HG03354 (cell line): Measurements from ENCODE around the gene PPP4C.
A peak's percentile ranks its signal among the peaks of the same experiment; 100 is the strongest.

ENCODE experiments used
- ATAC-seq: cut with Tn5 transposase; IDR thresholded peaks from one replicate; pipeline ENCODE4 v1.9.1; 2021; ENCODE audit warnings: mild to moderate bottlenecking; ENCODE audit not compliant: unreplicated experiment, poor library complexity, severe bottlenecking

Gene PPP4C

DNA sequence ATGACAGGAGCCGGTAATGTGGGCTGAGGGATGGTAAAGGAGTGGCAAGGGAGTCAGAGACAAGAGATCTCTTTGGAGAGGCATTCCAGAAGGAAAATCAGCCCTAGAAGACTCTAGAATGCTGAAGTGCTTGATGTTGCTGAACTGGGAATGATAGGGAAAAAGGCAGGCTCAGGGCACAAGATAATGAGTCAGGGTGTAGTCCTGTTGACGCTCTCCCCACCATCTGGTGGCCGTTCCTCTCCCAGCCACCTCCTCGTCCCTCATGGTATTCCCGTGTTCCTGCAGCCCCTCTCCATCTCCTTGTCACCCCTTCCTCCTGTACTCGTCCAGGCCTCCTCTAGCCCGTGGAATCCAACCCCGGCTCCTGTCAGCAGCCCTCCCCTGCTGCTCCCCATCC, 21.3 kb upstream of the PPP4C start:
- no peak for ATAC-seq

DNA sequence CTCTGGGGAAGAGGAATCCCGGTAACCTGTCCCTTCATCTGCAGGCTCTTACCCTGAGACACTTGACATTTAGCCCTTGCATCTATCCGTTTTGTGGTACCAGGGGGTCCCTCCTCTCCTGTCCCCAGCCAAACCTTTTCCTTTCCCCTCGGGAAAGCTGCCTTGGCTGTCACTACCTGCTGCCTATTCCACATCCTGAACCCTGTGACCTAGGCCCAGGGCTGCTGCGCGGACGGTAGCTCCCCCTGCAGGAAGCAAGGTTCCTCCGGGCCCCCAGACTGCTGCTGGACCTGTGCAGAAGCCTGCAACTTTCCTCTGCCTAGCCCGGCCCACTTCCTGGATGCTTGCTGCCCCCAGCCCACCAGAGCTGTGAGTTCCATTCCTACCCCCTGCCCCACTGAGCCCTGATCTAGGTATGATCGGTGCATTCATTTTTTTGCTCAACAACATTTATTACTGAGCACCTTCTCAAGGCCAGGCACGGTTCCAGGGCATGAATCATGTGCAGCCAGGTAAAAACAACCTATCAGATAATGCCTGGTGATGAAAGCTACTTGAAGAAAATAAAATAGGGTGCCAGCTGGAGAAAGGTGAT, 20.7 kb upstream of the PPP4C start:
- ATAC-seq, result peak; percentile 49

DNA sequence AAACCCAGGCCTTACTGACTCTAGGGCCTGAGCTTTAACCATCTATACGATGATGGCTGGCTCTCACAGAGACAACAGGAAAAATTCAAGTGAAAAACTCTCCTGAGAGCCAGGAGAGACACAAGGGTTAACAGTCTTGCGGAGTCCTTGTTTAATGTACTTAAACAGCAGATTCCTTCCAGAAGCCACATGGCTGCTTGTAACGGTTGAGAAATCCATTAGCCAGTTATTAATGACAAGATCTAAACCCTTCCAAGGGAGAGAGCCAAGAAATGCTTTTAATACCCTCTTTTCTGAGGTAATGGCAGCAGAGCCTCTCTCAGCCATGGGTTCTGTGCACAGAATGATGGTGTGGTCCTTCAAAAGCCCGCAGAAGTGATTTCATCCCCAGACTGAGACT, 15.4 kb upstream of the PPP4C start:
- ATAC-seq, result no peak

DNA sequence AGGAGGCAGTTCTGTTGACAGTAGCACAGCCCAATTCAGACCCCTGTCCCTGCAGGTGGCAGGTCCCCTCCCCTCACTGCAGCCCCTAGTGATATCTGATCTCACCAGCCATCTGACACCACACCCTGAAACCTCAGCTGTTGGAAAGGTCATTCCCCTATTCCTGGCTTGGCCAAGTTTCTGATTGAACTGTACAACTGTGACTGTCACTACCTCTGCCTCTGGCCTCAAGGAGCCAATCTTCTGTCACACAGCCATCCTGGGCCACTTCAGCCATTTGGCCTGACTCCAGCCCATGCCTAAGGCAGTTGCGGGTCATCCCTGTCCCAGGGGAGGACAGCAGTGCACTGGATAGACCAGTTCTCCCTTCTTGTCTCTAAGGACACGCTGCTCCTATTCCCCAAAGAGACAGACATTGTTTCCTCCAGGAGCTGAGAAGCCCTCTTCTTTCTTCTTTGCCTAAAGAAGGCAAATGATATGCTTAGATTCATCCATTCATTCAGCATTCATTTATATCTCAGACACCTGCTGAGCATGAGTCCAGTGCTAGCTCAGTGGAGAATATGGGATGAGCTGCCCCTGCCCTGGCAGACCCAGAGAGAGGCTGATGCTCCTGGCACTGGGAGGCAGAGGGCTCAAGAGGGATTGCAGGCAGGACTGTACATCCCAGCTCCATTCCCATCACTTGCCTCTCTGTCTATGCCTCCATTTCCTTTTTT, 14.8 kb upstream of the PPP4C start:
- ATAC-seq, result no peak

DNA sequence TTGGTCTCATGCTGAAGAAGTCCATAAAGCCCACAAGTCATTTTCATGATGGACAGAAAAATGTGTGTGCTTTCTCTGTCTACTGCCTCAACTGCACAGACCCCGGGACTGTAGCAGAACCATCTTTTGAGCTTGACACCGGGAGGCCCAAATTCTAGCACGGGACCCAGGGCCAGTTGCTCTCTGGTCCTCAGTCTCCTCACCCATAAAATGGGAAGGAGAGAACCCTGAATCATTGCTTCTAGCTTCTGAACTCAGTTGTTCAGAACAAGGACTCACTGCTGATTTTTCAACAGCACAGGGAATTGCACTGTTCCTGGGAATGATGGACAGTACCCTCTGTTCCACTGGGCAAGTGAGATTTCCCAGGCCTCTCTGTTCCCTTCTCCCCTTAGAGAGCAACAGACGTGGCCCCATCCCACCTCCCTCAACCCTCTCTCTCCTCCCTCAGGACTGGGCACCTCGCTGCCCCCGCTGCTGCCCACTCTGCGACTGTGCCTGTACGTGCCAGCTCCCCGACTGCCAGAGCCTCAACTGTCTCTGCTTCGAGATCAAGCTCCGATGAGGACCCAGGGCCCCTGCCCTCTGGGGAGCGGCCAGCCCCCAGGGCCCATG, 12.4 kb upstream of the PPP4C start:
- no peak for ATAC-seq

DNA sequence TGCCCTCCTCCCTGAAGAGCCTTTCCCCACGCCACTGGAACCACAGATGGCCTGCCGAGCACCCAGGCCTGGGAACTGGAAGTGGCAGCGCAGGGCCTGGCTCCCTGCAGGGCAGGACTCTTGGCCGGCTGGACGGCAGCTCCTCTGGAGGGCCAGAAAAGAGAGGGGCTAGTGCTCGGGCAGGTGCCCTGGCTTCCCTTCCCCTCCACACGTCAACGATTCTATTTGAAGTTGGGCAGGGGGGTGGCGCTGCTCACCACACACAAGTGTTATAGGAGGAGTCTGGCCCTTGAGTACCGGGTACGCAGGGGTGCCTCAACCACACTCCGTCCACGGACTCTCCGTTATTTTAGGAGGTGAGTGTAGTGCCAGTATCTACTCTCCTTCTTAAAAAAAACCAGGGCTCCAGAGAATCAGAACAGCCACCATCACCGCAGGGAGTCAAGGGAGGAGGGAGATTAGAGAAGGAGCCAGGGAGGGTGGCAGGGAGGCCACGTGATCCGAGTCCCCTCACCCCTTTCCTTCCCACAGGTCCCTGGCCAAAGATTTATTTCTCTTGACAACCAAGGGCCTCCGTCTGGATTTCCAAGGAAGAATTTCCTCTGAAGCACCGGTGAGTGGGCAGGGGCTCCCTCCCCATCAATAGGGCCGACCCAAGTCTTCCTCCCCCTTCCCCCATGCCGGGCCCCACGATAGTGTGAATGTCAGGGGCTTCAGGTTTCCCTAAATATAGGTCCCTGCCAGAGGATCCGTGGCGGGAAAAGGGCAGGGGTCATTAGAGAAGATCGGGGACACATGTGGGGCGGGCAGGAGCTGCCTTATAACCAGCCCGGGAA, 11.7 kb upstream of the PPP4C start:
- ATAC-seq, result peak; percentile 30

DNA sequence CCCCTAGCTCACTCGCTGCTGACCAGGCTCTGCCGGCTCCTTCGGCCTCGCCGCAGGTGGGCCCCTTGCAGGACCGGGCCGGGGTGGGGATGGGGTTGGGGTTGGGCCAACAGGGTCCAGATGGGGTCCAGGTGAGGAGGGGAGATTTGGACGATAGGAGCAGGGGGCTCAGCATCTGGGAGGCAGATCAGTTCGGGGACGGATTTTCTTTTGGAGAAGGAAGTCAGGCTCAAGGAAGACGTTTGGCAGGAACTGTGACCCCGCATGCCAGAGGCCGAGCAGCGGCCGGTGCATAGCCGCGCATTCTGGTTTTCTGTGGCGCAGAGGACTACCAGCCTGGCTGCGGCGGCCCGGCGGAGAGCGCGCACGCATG, 11.1 kb upstream of the PPP4C start:
- no peak for ATAC-seq

DNA sequence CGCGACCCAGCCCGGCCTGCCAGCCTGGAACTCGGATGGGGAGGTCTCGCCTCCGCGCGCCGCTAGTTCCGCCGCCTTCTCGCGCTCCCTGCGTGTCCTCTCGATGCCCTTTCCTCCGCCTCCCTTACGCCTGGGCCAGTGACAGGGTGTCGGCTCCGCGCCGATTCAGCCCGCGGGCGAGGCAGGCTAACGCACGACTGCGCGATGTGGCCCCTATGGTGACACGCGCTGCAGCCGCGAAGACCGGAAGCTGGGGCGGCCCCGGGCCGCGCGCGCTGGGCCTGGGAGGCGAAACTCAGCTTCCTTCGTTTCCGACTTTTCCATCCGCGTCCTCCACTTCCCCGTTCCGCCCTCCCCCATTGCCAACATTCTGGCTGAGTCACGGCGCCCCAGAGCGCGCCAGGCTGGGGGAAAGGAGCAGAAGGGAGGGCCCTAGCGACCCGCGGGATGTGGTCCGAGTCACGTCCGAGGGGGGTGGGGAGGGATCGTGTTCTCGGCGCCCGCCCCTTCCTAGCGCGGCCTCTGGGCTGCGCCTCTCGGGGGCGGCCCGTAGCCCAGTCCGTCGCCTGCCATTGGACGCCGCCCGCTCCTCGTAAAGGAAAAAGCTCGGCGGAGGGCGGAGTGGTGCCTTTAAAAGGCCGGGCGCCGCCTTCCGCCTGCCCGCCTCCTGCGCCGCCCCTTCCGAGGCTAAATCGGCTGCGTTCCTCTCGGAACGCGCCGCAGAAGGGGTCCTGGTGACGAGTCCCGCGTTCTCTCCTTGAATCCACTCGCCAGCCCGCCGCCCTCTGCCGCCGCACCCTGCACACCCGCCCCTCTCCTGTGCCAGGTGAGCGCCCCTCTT, 10.5 kb upstream of the PPP4C start, which contains the start of gene ALDOA:
Gene ALDOA (plus strand): TSS at position 659 of the 841 bp plus-strand sequence. CDS start 1,138 bp downstream, outside the sequence.
- peak; percentile 83 for ATAC-seq

DNA sequence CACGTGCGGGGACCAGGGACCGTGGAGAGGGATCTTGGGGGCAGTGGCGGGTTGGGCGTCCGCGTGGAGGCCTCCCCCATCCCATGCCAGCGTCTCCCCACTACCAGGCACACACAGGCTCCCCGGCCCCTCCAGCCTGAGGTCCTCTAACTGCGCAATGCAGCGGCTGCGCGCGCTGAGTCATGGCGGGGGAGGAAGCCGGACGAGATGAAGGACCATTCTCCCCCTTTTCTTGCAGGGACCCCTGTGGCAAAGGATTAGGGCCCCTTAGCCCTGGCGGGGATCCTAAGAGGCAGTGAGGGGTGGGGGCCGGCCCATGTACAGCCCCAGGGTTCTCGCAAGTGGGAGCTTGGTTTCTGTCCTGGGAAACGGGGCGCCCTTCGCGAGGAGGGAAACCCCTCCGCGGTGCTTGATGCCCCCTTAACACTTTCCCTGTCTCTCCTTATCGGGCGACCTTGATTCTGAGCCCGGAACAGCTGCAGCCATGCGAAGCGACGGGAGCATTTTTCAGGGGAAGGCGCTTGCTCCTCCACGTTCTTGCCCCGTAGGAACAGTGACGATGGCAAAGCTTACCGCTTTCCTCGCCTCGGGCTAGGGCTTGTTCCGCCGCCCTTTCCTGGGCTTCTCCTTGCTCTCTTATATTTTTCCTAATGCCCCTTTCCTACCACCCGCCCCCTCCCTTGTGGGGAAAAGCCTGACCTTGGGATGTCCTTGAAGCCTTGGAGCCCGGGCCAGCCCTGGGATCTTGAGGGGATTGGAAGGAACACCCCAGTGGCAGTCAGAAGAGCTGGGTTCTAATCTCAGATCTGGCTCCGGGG, 9.6 kb upstream of the PPP4C start:
- ATAC-seq, result peak; percentile 3

DNA sequence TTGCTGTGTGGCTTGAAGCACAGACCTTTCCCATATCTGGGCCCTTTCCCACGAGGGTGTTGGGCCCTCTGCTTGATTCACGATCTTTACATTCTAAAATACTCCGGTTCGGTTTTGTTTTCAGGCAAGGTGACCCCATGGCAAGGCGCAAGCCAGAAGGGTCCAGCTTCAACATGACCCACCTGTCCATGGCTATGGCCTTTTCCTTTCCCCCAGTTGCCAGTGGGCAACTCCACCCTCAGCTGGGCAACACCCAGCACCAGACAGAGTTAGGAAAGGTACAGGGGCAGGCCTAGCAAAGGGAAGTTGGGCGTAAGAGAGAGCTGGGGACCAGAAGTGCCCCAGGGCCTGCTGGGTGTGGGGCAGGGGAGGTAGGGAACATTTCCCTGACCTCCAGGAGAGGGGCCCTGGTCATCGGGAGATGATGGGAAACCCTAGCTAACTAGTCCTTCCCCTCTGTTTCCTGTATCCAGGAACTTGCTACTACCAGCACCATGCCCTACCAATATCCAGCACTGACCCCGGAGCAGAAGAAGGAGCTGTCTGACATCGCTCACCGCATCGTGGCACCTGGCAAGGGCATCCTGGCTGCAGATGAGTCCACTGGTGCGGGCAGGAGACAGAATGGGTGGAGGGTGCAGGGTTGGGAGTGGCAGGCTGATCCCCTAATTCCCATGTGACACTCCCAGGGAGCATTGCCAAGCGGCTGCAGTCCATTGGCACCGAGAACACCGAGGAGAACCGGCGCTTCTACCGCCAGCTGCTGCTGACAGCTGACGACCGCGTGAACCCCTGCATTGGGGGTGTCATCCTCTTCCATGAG, 8.8 kb upstream of the PPP4C start:
- no peak for ATAC-seq

DNA sequence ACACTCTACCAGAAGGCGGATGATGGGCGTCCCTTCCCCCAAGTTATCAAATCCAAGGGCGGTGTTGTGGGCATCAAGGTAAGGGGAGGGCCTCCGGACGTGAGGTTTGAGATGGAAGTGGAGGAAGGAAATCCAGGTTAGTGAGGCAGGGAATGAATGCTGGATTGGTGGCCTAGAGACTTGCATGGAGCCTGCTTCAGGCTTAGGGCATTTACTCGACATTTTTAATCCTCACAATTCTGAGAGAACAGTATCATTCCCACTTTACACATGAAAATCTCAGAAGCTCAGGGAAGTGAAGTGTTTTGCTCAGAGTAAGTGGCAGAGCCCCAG, 8.2 kb upstream of the PPP4C start:
- no peak for ATAC-seq

DNA sequence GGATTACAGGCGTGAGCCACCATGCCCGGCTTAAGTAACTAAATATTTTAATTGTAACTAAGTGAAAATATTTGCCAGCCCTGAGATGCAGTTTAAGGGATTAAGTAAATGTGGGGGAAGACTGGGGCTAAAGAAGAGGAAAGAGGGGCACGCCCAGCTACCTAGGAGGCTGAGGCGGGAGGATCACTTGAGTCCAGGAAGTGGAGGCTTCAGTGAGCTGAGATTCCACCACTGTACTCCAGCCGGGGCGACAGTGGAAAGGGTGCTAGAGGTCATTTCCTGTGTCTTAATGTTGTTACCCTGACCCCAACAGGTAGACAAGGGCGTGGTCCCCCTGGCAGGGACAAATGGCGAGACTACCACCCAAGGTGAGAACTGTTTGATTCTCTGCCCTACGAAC, 7.5 kb upstream of the PPP4C start:
- ATAC-seq, result no peak

DNA sequence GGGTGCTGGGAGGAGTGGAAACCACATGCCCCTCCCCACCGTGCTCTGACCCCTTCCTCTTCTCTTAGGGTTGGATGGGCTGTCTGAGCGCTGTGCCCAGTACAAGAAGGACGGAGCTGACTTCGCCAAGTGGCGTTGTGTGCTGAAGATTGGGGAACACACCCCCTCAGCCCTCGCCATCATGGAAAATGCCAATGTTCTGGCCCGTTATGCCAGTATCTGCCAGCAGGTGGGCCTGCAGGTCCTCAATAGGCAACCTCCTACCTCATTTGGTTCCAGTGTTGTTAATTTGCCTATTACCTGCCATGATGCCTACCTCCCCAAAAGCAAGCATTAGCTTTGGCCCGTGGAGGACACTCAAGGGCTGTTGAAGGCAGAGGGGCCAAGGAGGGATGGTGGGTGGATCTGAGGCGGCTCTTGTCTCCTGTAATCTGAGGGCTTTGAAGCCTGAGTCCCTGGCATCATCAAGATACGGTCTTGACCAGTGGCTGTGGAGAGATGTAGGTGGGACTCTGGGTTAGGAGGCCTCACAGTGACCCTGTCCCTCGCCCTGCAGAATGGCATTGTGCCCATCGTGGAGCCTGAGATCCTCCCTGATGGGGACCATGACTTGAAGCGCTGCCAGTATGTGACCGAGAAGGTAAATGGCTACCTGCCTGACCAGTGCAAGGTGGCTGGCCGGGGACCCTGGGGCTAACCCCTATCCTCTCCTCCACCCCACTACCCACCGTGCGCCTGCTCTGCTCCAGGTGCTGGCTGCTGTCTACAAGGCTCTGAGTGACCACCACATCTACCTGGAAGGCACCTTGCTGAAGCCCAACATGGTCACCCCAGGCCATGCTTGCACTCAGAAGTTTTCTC, 6.8 kb upstream of the PPP4C start:
- no peak for ATAC-seq

DNA sequence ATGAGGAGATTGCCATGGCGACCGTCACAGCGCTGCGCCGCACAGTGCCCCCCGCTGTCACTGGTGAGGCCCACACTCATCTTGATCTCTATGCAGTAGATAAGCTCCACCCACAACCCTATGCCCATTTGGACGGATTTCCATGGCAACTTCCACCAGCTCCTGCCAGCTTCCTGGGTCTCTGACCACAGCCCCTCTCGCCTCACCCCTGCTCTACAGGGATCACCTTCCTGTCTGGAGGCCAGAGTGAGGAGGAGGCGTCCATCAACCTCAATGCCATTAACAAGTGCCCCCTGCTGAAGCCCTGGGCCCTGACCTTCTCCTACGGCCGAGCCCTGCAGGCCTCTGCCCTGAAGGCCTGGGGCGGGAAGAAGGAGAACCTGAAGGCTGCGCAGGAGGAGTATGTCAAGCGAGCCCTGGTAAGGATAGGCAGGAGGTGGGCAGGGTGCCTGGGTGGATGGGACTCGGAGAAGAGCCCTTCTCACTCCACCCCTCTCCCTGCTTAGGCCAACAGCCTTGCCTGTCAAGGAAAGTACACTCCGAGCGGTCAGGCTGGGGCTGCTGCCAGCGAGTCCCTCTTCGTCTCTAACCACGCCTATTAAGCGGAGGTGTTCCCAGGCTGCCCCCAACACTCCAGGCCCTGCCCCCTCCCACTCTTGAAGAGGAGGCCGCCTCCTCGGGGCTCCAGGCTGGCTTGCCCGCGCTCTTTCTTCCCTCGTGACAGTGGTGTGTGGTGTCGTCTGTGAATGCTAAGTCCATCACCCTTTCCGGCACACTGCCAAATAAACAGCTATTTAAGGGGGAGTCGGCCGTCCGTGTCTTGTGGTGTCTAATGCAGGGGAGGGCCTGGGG, 6.0 kb upstream of the PPP4C start:
- ATAC-seq, result no peak

DNA sequence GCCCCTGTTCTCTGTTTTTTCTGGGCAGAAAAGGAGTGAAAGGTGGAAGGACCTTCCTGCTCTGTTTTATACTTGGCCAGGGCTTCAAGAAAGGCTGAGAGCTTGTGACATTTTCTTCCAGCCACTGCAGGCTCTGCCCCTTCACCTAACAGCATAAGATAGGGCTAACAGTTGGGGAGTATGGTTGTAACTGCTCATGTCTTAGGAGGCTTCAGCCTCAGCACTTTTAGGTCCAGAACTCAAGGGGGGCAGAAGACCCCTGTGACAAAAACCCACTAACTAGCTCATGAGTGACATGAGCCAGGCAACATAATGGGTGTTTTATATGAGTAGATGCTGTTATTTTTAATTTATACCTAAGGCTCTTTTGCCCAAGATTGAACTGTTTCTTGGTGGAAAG, 5.3 kb upstream of the PPP4C start:
- no peak for ATAC-seq

DNA sequence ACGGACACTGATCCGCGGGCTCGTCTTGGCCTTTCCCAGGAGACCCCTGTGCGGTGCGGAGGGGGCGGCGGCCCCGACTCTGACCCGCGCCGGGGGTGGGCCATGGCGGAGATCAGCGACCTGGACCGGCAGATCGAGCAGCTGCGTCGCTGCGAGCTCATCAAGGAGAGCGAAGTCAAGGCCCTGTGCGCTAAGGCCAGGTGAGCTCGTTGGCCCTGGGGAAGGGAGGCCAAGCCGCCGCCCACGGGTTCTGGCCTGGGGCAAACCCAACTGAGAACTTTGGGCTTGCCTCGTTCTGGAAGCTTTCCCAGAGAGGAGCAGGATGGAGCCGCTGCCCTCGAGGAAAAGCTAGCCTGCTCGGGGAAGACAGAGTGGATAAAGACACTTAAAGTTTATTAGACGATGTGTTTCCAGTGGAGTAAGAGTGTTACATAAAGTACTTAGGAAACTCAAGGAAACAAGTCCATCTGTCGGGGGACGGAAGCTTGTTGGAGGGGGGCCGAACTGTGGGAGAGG, 540 bp downstream of the PPP4C start:
- peak; percentile 30 for ATAC-seq
